Testis (tissue), 3 donors: ENCODE results near the gene LAMB4. TPM values are rescaled to one million over a fixed set of nuclear protein-coding genes. Genes with fewer than 3 reads are reported as not detected.
"Not testable (repeated sequence)": the region's sequence is repeated elsewhere in the genome, so short reads cannot be mapped to it uniquely, and the experiment has no call there.

ENCODE experiments used
- DNase-seq: peaks from one replicate; pipeline ENCODE4 v3.0.0-alpha.2; 2019
- H3K27ac ChIP-seq, 2 donors: fragments of 200-600 bp; sonication (generic); one replicate each; pipeline ENCODE4 v1.5.1; 2019
- H3K27me3 ChIP-seq: fragments of 200-600 bp; sonication (generic); one replicate; pipeline ENCODE4 v1.5.1; 2019
- H3K36me3 ChIP-seq: fragments of 200-600 bp; sonication (generic); one replicate; pipeline ENCODE4 v1.5.1; 2017; ENCODE audit warnings: low read depth; ENCODE audit errors: missing control alignments
- H3K4me1 ChIP-seq: fragments of 200-600 bp; sonication (generic); one replicate; pipeline ENCODE4 v1.5.1; 2019
- H3K4me3 ChIP-seq, 2 donors: fragments of 200-600 bp; sonication (generic); one replicate each; pipeline ENCODE4 v1.5.1; 2017 to 2019
- H3K9me3 ChIP-seq: fragments of 200-600 bp; sonication (generic); one replicate; pipeline ENCODE4 v1.5.1; 2017
- POLR2A ChIP-seq: fragments of 450-650 bp; IDR thresholded peaks from one replicate; pipeline ENCODE4 v1.6.1; 2017; ENCODE audit warnings: antibody characterized with exemption, mild to moderate bottlenecking, moderate library complexity
- WGBS, 2 donors: methylation state at CpG; one replicate each; pipeline ENCODE4 v1.1.5; 2018; 5-methylcytosine and 5-hydroxymethylcytosine counted together
- intact Hi-C: fragments of 100-400 bp; cut with DNase I; formaldehyde crosslinking; loops from one replicate; pipeline ENCODE4 v1.15.1; 2023; ENCODE audit warnings: low total_unique reads
- polyA plus RNA-seq: library from polyadenylated mRNA; stranded (reverse); fragments of 350-450 nt; fragmentation: Illumina TruSeq; extraction: RNeasy Lipid Tissue Mini Kit (QIAGEN cat#74804); gene quantifications from one replicate; pipeline ENCODE4 v1.2.3, GENCODE V29; 2014; ENCODE audit warnings: low read depth, low replicate concordance; ENCODE audit not compliant: insufficient read depth
- total RNA-seq, 2 donors: library from RNA; depleted of rRNA; stranded (reverse); fragments of >200 nt; gene quantifications; one replicate each; pipeline ENCODE4 v1.2.3, GENCODE V29; 2016
- TF ChIP-seq, protein P1 (sequence below), 3 experiments: fragments of 450-650 bp in 2 of 3; fragments of 200-600 bp in 1 of 3; sonication (generic) in 1 of 3; IDR thresholded peaks; one replicate each; pipeline ENCODE4 v1.5.1; 2016 to 2019; ENCODE audit warnings: antibody characterized with exemption in 3 of 3, mild to moderate bottlenecking in 2 of 3, moderate library complexity in 1 of 3

LAMB4 gene
- total and polyA plus RNA-seq, 3 donors from 2014 or later: 2.8 to 3.1 (median 3.0) TPM

DNA sequence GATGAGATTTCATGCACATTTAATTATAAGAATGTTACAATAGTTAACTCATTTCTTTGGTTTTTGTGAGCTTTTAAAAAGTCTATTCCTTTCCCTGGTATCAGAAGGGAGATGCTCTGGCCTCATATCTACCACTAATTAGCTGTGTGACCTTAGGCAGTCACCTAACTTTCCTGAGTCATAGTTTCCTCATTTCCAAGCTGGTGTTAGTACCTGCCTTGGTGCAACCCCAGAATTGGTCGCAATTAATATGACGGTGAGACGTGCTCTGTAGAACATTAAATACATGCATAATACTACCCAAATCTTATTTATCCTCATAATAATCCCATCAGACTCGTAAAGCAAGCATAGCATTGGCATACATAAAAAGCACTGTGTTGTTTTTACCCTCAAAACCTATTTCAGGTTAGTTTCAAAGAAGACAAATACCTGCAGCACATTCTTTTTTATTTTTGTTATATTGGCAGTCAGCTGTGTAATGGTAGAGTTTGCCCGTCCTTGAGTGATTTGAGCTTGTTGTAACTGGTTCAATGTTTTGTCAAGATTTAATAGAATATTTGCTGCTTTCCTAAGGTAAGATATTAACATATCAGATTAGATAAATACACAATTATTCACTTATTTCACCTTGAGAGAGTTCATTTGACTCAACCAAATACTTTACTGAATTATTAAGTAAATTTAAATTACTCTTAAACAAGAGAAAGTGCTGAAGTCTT is 96.2 kb downstream of the LAMB4 start:
- Histone ChIP-seq H3K27me3 (no peaks in the 10 kb centered on the region), H3K4me3 (no peak overlapping the region), H3K4me1 (no peaks in the 10 kb centered on the region), H3K9me3 (no peaks in the 10 kb centered on the region), H3K27ac (no peak overlapping the region), H3K36me3 (no peaks in the 10 kb centered on the region)
- TF ChIP-seq, protein P1, sequence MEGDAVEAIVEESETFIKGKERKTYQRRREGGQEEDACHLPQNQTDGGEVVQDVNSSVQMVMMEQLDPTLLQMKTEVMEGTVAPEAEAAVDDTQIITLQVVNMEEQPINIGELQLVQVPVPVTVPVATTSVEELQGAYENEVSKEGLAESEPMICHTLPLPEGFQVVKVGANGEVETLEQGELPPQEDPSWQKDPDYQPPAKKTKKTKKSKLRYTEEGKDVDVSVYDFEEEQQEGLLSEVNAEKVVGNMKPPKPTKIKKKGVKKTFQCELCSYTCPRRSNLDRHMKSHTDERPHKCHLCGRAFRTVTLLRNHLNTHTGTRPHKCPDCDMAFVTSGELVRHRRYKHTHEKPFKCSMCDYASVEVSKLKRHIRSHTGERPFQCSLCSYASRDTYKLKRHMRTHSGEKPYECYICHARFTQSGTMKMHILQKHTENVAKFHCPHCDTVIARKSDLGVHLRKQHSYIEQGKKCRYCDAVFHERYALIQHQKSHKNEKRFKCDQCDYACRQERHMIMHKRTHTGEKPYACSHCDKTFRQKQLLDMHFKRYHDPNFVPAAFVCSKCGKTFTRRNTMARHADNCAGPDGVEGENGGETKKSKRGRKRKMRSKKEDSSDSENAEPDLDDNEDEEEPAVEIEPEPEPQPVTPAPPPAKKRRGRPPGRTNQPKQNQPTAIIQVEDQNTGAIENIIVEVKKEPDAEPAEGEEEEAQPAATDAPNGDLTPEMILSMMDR (IDR thresholded peaks at IDR 0.05): no peak
- no peak for TF ChIP-seq POLR2A
- intact Hi-C loops: no loop called here
- WGBS, 2 donors: 88 to 93% methylated on average over 5 of the region's 5 CpGs
- DNase-seq: no peak

DNA sequence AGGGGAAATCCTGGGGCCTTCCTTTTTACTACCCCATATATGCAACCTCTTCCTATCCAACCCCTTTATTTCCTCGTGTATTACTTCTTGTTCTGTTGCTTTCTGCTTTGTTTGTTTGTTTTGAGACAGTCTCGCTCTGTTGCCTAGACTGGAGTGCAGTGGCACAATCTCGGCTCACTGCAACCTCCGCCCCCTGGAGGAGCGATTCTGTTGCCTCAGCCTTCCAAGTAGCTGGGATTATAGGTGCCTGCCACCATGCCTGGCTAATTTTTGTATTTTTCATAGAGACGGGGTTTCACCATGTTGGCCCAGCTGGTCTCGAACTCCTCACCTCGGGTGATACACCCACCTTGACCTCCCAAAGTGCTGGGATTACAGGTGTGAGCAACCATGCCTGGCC is 96.9 kb downstream of the LAMB4 start:
- intact Hi-C loops, DNase-seq: not testable (repeated sequence)
- 91 to 96% methylated on average over 8 of the region's 8 CpGs for WGBS, 2 donors

DNA sequence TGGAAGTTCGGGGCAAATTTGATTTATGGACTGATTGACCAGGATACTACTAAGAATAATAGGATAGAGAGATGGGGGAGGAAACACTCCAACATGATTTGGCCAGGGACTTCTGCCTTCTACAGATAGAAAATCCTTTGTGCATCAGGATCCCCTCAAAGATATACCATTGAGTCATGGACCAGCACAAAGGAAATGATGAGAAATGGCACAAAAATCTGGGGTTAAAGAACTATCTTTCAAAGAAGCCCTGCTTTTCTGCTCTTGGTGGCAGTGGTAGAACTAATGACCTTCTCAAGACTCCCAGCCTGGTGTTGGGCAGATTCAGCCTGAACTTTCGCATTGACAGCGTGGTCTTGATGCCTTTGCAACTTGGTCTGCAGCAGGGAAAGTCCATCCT is 99.6 kb downstream of the LAMB4 start:
- no peaks in the 10 kb centered on the region for H3K9me3 ChIP-seq
- 94% methylated on average over 3 of the region's 3 CpGs for WGBS, 2 donors
- no peaks in the 10 kb centered on the region for H3K36me3 ChIP-seq
- intact Hi-C loops: no loop called here
- no peaks in the 10 kb centered on the region for H3K27me3 ChIP-seq
- TF ChIP-seq POLR2A: no peak
- TF ChIP-seq, protein P1 (IDR thresholded peaks at IDR 0.05): no peak
- no peak for DNase-seq
- H3K4me1 ChIP-seq: no peaks in the 10 kb centered on the region
- H3K27ac ChIP-seq: no peak overlapping the region
- H3K4me3 ChIP-seq: no peak overlapping the region

More for the DNA sequence above, 96.9 kb downstream of the LAMB4 start:
- H3K4me3 ChIP-seq, H3K27ac ChIP-seq, H3K9me3 ChIP-seq, H3K36me3 ChIP-seq, H3K4me1 ChIP-seq, H3K27me3 ChIP-seq: not testable (repeated sequence)

DNA sequence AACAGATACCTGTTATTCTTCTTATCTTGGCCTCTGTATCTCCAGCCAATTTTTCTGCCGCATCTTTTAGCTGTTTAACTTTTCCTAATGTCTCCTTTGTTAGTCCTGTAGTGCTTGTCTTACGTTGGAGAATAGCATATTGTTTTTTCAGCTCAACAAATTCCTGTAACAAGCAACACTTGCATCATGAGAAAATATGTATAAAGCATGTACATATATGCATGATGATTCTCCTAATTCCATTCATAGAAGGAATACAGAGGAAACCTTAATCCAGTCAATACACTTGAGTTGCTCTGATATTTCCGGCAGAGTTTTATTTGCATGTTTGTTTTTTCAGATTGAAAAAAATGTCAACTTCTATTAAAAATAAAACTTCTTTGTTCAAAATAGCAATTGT is 101.1 kb downstream of the LAMB4 start:
- H3K9me3 ChIP-seq: no peaks in the 10 kb centered on the region
- H3K27ac ChIP-seq: no peak overlapping the region
- H3K27me3 ChIP-seq: no peaks in the 10 kb centered on the region
- no peak overlapping the region for H3K4me3 ChIP-seq
- intact Hi-C loops: no loop called here
- H3K4me1 ChIP-seq: no peaks in the 10 kb centered on the region
- no peak for TF ChIP-seq POLR2A
- TF ChIP-seq, protein P1 (IDR thresholded peaks at IDR 0.05): no peak
- no peaks in the 10 kb centered on the region for H3K36me3 ChIP-seq
- whole genome bisulfite sequencing, 2 donors: 84 to 90% methylated on average over 3 of the region's 3 CpGs
- DNase-seq: no peak

DNA sequence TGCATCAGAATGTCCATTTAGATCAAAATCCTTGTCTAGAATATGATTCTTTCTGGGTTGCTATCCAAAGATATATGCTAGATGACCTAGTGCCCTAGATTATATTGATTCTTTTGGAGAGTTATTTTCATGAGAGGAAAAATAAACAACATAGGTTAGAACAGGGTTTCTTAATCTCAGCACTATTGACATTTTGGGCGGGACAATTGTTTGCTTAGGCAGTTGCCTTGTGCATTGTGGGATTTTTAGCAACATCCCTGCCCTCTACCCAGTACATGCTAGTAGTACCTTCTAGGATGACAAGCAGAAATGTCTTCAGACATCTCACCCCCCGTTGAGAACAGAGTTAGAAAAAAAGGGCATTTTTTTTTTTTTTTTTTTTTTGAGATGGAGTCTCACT is 102.0 kb downstream of the LAMB4 start:
- Histone ChIP-seq H3K36me3 (no peaks in the 10 kb centered on the region), H3K27me3 (no peaks in the 10 kb centered on the region), H3K4me3 (no peak overlapping the region), H3K9me3 (no peaks in the 10 kb centered on the region), H3K4me1 (no peaks in the 10 kb centered on the region), H3K27ac (no peak overlapping the region)
- intact Hi-C loops: no loop called here
- 91 to 96% methylated on average over 2 of the region's 2 CpGs for WGBS, 2 donors
- DNase-seq: no peak
- no peak for TF ChIP-seq POLR2A
- TF ChIP-seq, protein P1 (IDR thresholded peaks at IDR 0.05): no peak
